Sciatic nerve (tissue), 2 donors: ENCODE measurements around the gene CSNK1G2. TPM values are rescaled to one million over a fixed set of nuclear protein-coding genes. Genes with fewer than 3 reads are reported as not detected.

Experiments
- ATAC-seq: fragments of 200-7000 bp; cut with Tn5 transposase; one replicate; pipeline ENCODE4 v1.9.1; 2020; ENCODE audit warnings: mild to moderate bottlenecking, moderate library complexity
- DNase-seq: peaks from one replicate; pipeline ENCODE4 v3.0.0-alpha.2; 2020; ENCODE audit warnings: low spot score
- intact Hi-C: fragments of 100-400 bp; cut with DNase I; formaldehyde crosslinking; loops from one replicate; pipeline ENCODE4 v1.14.2; 2022
- total RNA-seq: library from RNA; stranded (reverse); fragmentation: NEBNext Ultra II Directional; extraction: Animal tissue kit (Norgen Biotek cat#: 25700); gene quantifications from one replicate; pipeline ENCODE4 v1.2.1, GENCODE V29; 2021
- donor health status: DM: no; HTN: no; CAD: no.
- donor health status: DM: no; HTN: no; CAD: no.

The CSNK1G2 gene
- total RNA-seq, 1 donor from 2014 or later: 51.6 TPM

GRCh38 chr19:1938071-1938470 lies 2.9 kb upstream of the CSNK1G2 start:
- intact Hi-C loops: no loop called here
- DNase-seq: no peak

GRCh38 chr19:1942078-1942933 lies 1.3 kb downstream of the CSNK1G2 start:
- ATAC-seq (peak; percentile 55), DNase-seq (peak; percentile 84)
- intact Hi-C loops: no loop called here

More at GRCh38 chr19:1938071-1938470, 2.9 kb upstream of the CSNK1G2 start:
- ATAC-seq: no peak

GRCh38 chr19:1942934-1943555 lies 2.1 kb downstream of the CSNK1G2 start:
- no peak for DNase-seq
- no peak for ATAC-seq
- intact Hi-C loops: no loop called here

- DNase-seq: no peak
- intact Hi-C loops: no loop called here
Observed at GRCh38 chr19:1943661-1944087, 2.7 kb downstream of the CSNK1G2 start.

GRCh38 chr19:1944088-1944915 lies 3.3 kb downstream of the CSNK1G2 start:
- ATAC-seq: no peak
- DNase-seq: no peak
- intact Hi-C loops: no loop called here

More at GRCh38 chr19:1943661-1944087, 2.7 kb downstream of the CSNK1G2 start:
- ATAC-seq: no peak

GRCh38 chr19:1944916-1945561 lies 4.1 kb downstream of the CSNK1G2 start:
- DNase-seq: no peak
- no peak for ATAC-seq
- intact Hi-C loops: no loop called here

GRCh38 chr19:1945899-1946298 lies 4.9 kb downstream of the CSNK1G2 start:
- intact Hi-C loops: no loop called here
- no peak for DNase-seq
- ATAC-seq: no peak

GRCh38 chr19:1947651-1948209 lies 6.8 kb downstream of the CSNK1G2 start:
- intact Hi-C loops: no loop called here
- no peak for ATAC-seq
- DNase-seq: no peak

GRCh38 chr19:1949304-1950101 lies 8.5 kb downstream of the CSNK1G2 start:
- DNase-seq: no peak
- intact Hi-C loops: no loop called here

GRCh38 chr19:1950640-1951039 lies 9.7 kb downstream of the CSNK1G2 start:
- intact Hi-C loops: no loop called here
- ATAC-seq (no peak), DNase-seq (no peak)

More at GRCh38 chr19:1949304-1950101, 8.5 kb downstream of the CSNK1G2 start:
- ATAC-seq: no peak

GRCh38 chr19:1952635-1953034 lies 11.7 kb downstream of the CSNK1G2 start:
- intact Hi-C loops: no loop called here
- DNase-seq: no peak
- no peak for ATAC-seq

- DNase-seq (no peak), ATAC-seq (no peak)
- intact Hi-C loops: no loop called here
Observed at GRCh38 chr19:1953037-1953436, 12.1 kb downstream of the CSNK1G2 start.

- DNase-seq (no peak), ATAC-seq (no peak)
- intact Hi-C loops: no loop called here
Observed at GRCh38 chr19:1953441-1954094, 12.6 kb downstream of the CSNK1G2 start.

- no peak for DNase-seq
- intact Hi-C loops: no loop called here
- ATAC-seq: no peak
Observed at GRCh38 chr19:1954532-1954933, 13.6 kb downstream of the CSNK1G2 start.

GRCh38 chr19:1955171-1956121 lies 14.5 kb downstream of the CSNK1G2 start:
- no peak for DNase-seq
- peak; percentile 21 for ATAC-seq
- intact Hi-C loops: no loop called here

- ATAC-seq: no peak
- intact Hi-C loops: no loop called here
- DNase-seq: no peak
Observed at GRCh38 chr19:1956122-1956494, 15.1 kb downstream of the CSNK1G2 start.
